PC-3 (cell line): ENCODE data around the gene EAF1. TPM values are rescaled to one million over a fixed set of nuclear protein-coding genes. Genes with fewer than 3 reads are reported as not detected.

Experiments used
- ATAC-seq: fragments of 200-7000 bp; cut with Tn5 transposase; 2 replicates; pipeline ENCODE4 v1.9.1; 2020; ENCODE audit warnings: mild to moderate bottlenecking, moderate library complexity
- BruUV-seq: library from RNA; stranded (reverse); fragments of 400-500 nt; replicated peaks from 2 replicates; lab custom pipeline; 2021; lab: Mats Ljungman, UMichigan
- CTCF ChIA-PET: fragments of 300-600 bp; sonication (Branson Sonifier 250); formaldehyde crosslinking; loops from one replicate; lab custom pipeline; 2022; ENCODE audit warnings: antibody characterized with exemption; lab: Charles Lee
- POLR2A ChIA-PET: fragments of 300-600 bp; sonication (Branson Sonifier 250); formaldehyde crosslinking; loops from one replicate; lab custom pipeline; 2022; ENCODE audit warnings: antibody characterized with exemption; ENCODE audit not compliant: unreplicated experiment; lab: Charles Lee
- DNase-seq: peaks from one replicate; pipeline ENCODE4 v3.0.0-alpha.2; 2015
- H2AFZ ChIP-seq: fragments of 300-600 bp; sonication (generic); 2 replicates; pipeline ENCODE4 v1.6.0; 2016; ENCODE audit warnings: antibody characterized with exemption, low read length
- H3F3A ChIP-seq: fragments of 300-600 bp; sonication (generic); one replicate; pipeline ENCODE4 v1.6.0; 2017; ENCODE audit warnings: antibody characterized with exemption, low read length, control low read depth, mild to moderate bottlenecking; ENCODE audit not compliant: unreplicated experiment
- H3K27ac ChIP-seq: fragments of 300-600 bp; sonication (generic); 2 replicates; pipeline ENCODE4 v1.5.1; 2016; ENCODE audit warnings: mild to moderate bottlenecking, low read length
- H3K27me3 ChIP-seq: fragments of 300-600 bp; sonication (generic); 2 replicates; pipeline ENCODE4 v1.6.1; 2016; ENCODE audit warnings: low read length, mixed read lengths
- H3K36me3 ChIP-seq: fragments of 300-600 bp; sonication (generic); 2 replicates; pipeline ENCODE4 v1.6.1; 2016; ENCODE audit warnings: low read depth, mixed run types, low read length, mixed read lengths
- H3K4me1 ChIP-seq: fragments of 300-600 bp; sonication (generic); 2 replicates; pipeline ENCODE4 v1.5.1; 2016; ENCODE audit warnings: low read length; ENCODE audit not compliant: insufficient read depth
- H3K4me2 ChIP-seq: fragments of 300-600 bp; sonication (generic); 2 replicates; pipeline ENCODE4 v1.6.0; 2016; ENCODE audit warnings: low read length
- H3K4me3 ChIP-seq: fragments of 300-600 bp; sonication (generic); 2 replicates; pipeline ENCODE4 v1.5.1; 2016; ENCODE audit warnings: mild to moderate bottlenecking, low read length, mixed read lengths
- H3K79me2 ChIP-seq: fragments of 300-600 bp; sonication (generic); 2 replicates; pipeline ENCODE4 v1.6.1; 2017; ENCODE audit warnings: low read length, mixed read lengths
- H3K9ac ChIP-seq: fragments of 300-600 bp; sonication (generic); 2 replicates; pipeline ENCODE4 v1.6.0; 2016; ENCODE audit warnings: mild to moderate bottlenecking, low read length
- H3K9me2 ChIP-seq: fragments of 300-600 bp; sonication (generic); replicated peaks from 2 replicates; pipeline ENCODE4 v1.6.1; 2016; ENCODE audit warnings: mixed run types, low read length, mixed read lengths
- H3K9me3 ChIP-seq: fragments of 300-600 bp; sonication (generic); 2 replicates; pipeline ENCODE4 v1.6.1; 2016; ENCODE audit warnings: low read length, mixed read lengths
- H4K20me1 ChIP-seq: fragments of 300-600 bp; sonication (generic); 2 replicates; pipeline ENCODE4 v1.6.1; 2016; ENCODE audit warnings: low read length, mixed read lengths
- EZH2 ChIP-seq: fragments of 300-600 bp; sonication (generic); IDR thresholded peaks from one replicate; pipeline ENCODE4 v1.6.1; 2017; ENCODE audit warnings: antibody characterized with exemption, mild to moderate bottlenecking, low read length; ENCODE audit not compliant: unreplicated experiment
- EZH2phosphoT487 ChIP-seq: fragments of 300-600 bp; sonication (generic); IDR thresholded peaks from 2 replicates; pipeline ENCODE4 v1.6.1; 2018; ENCODE audit warnings: mild to moderate bottlenecking, antibody characterized with exemption, low read length, borderline replicate concordance
- intact Hi-C: fragments of 100-400 bp; cut with micrococcal nuclease; formaldehyde crosslinking; loops from 2 replicates; pipeline ENCODE4 v1.9.0; 2023
- total RNA-seq: library from RNA; depleted of rRNA; stranded (reverse); fragments of >200 nt; gene quantifications from 2 replicates; pipeline ENCODE4 v1.2.3, GENCODE V29; 2014
- TF ChIP-seq, protein P1 (sequence below): fragments of 300-600 bp; sonication (generic); conservative IDR thresholded peaks from 2 replicates; pipeline ENCODE4 v1.5.1; 2017; ENCODE audit warnings: antibody characterized with exemption, low read depth, mild to moderate bottlenecking, low read length

EAF1 gene
- total RNA-seq, 1 experiment from 2014 or later, result 35.3 TPM

DNA sequence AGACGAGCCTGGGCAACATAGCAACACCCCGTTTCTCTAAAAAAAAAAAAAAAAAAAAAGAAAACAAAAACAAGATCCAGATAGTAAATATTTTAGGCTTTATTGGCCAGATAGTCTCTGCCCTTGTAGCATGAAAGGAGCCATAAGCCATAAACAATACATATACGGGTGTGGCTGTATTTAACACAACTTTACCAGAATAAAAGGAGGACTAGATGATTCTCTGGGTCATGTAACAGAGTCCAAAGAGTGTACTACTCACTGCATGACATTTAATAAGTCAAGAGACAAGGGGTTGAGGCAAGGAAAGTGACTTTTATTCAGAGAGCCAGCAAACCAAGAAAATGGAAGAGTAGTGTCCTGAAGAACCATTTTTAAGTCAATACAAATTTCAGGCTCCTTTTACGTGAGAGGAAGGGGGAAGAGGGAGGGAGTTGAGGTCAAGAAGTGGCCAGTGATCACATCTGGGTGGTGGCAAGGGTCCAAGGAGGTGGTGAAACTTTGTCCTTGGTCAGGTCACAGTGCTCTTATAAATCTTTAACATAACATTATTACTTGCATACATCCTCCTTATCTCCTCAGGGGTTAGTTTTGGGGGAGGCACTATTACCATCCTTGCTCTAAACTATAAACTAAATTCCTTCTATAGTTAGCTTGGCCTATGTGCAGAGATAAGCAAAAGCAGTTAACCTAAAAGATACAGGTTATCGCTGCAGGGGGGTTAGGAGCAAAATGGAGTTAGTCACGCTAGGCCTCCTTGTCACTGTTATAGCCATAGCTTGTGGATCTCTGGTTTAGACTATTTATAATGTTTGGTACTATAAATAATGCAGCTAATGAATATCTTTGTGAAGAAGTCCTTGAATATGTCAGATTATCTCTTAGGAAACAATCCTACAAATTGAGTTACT is 46.2 kb upstream of the EAF1 start:
- Histone ChIP-seq H3K36me3 (no peaks in the 10 kb centered on the region), H3K4me1 (no peaks in the 10 kb centered on the region), H3K27ac (no peak overlapping the region), H3K79me2 (no peaks in the 10 kb centered on the region), H4K20me1 (no peaks in the 10 kb centered on the region), H3K9ac (no peak overlapping the region), H3F3A (no peaks in the 10 kb centered on the region), H3K4me3 (no peak overlapping the region), H3K4me2 (no peak overlapping the region), H3K9me3 (no peaks in the 10 kb centered on the region), H3K27me3 (no peaks in the 10 kb centered on the region), H3K9me2 (no peaks in the 10 kb centered on the region), H2AFZ (no peak overlapping the region)
- DNase-seq (no peak), ATAC-seq (no peak)
- intact Hi-C loops, result no loop called here
- ChIA-PET CTCF (interaction anchor here (0.6 kb wide), 1 partner anchor 118 kb away, joined by 6 read pairs; no protein-coding TSS in a partner anchor), POLR2A (no interaction called here)
- no TSS peak for BruUV-seq
- TF ChIP-seq, protein P1, sequence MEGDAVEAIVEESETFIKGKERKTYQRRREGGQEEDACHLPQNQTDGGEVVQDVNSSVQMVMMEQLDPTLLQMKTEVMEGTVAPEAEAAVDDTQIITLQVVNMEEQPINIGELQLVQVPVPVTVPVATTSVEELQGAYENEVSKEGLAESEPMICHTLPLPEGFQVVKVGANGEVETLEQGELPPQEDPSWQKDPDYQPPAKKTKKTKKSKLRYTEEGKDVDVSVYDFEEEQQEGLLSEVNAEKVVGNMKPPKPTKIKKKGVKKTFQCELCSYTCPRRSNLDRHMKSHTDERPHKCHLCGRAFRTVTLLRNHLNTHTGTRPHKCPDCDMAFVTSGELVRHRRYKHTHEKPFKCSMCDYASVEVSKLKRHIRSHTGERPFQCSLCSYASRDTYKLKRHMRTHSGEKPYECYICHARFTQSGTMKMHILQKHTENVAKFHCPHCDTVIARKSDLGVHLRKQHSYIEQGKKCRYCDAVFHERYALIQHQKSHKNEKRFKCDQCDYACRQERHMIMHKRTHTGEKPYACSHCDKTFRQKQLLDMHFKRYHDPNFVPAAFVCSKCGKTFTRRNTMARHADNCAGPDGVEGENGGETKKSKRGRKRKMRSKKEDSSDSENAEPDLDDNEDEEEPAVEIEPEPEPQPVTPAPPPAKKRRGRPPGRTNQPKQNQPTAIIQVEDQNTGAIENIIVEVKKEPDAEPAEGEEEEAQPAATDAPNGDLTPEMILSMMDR, result no peak
- TF ChIP-seq EZH2 (no peak), EZH2phosphoT487 (no peak)

DNA sequence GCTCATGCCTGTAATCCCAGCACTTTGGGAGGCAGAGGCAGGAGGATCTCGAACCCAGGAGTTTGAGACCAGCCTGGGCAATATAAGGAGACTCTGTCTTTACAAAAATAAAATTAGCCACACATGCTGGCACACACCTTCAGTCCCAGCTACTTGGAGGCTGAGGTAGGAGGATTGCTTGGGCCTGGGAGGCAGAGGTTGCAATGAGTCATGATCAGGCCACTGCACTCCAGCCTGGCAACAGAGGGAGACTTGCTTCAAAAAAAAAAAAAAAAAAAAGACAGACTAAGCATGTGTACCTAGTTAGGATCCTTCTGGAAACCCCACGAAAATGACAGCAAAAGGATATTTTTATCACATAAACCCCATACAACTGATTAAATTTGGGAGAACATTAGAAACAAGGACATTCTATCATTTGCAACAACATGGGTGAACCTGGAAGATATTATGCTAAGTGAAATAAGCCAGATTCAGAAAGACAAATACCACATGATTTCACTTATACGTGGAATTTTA is 44.9 kb upstream of the EAF1 start:
- Histone ChIP-seq H3K9ac (no peak overlapping the region), H3K9me2 (no peaks in the 10 kb centered on the region), H3K4me2 (no peak overlapping the region), H3K79me2 (no peaks in the 10 kb centered on the region), H3K27ac (no peak overlapping the region), H3K27me3 (no peaks in the 10 kb centered on the region), H3K4me3 (no peak overlapping the region), H2AFZ (no peak overlapping the region), H3K9me3 (no peaks in the 10 kb centered on the region), H3K36me3 (no peaks in the 10 kb centered on the region), H3F3A (no peaks in the 10 kb centered on the region), H3K4me1 (peaks cover 5% of the 10 kb centered on the region), H4K20me1 (no peaks in the 10 kb centered on the region)
- ChIA-PET POLR2A (no interaction called here), CTCF (no interaction called here)
- no TSS peak for BruUV-seq
- ATAC-seq (no peak), DNase-seq (no peak)
- intact Hi-C loops, result no loop called here
- TF ChIP-seq, protein P1, result no peak
- no peak for TF ChIP-seq EZH2phosphoT487
- no peak for TF ChIP-seq EZH2
